HepG2 (cell line): ENCODE measurements around the gene RGR. TPM values are rescaled to one million over a fixed set of nuclear protein-coding genes. Genes with fewer than 3 reads are reported as not detected.

ENCODE experiments used
- ATAC-seq: fragments of 200-7000 bp; cut with Tn5 transposase; 3 replicates; pipeline ENCODE4 v1.9.1; 2020; ENCODE audit warnings: mild to moderate bottlenecking, moderate library complexity
- BruUV-seq: library from RNA; stranded (reverse); fragments of 400-500 nt; replicated peaks from 2 replicates; lab custom pipeline; 2021; lab: Mats Ljungman, UMichigan
- CTCF ChIA-PET: fragments of 300-600 bp; formaldehyde crosslinking; extraction: SDS; loops from one replicate; lab custom pipeline; 2021; ENCODE audit warnings: low total read pairs, inconsistent platforms, low intra/inter-chr PET ratio; lab: Yijun Ruan, JAX
- POLR2A ChIA-PET: fragments of 350-600 bp; sonication (Branson Sonifier 250); formaldehyde crosslinking; loops from one replicate; lab custom pipeline; 2020; ENCODE audit warnings: antibody characterized with exemption, inconsistent platforms; lab: Yijun Ruan, JAX
- DNase-seq: peaks from one replicate; pipeline ENCODE4 v3.0.0-alpha.2; 2015; ENCODE audit warnings: low spot score
- FAIRE-seq: peaks from 3 replicates; lab custom pipeline; 2011; peaks lifted over from hg19 to GRCh38; lab: Jason Lieb, UNC
- H2AFZ ChIP-seq: one replicate; pipeline ENCODE4 v1.6.1; 2011; ENCODE audit warnings: low read length, inconsistent platforms
- H3K27ac ChIP-seq: fragments of 300-600 bp; 3 replicates; pipeline ENCODE4 v1.8.0; 2011; ENCODE audit warnings: mixed run types, mild to moderate bottlenecking, mixed read lengths, low read length, inconsistent platforms; ENCODE audit not compliant: insufficient read depth; ENCODE audit errors: extremely low read length
- H3K27me3 ChIP-seq, 2 experiments: fragments of 200-600 bp in 1 of 2; 2 replicates in 1 of 2; 3 replicates in 1 of 2; pipeline versions ENCODE4 v1.6.0 to v1.8.0; 2011; ENCODE audit warnings: low read length in 2 of 2, mild to moderate bottlenecking in 2 of 2, moderate library complexity in 2 of 2, inconsistent platforms in 1 of 2; ENCODE audit not compliant: insufficient read depth in 2 of 2, control insufficient read depth in 1 of 2
- H3K36me3 ChIP-seq, 2 experiments: fragments of 200-600 bp in 1 of 2; replicated peaks in 1 of 2; 2 replicates in 1 of 2; 3 replicates in 1 of 2; pipeline versions ENCODE4 v1.5.1 to v1.8.0; 2011; ENCODE audit warnings: low read length in 2 of 2, inconsistent platforms in 1 of 2; ENCODE audit not compliant: insufficient read depth in 2 of 2, control insufficient read depth in 1 of 2
- H3K4me1 ChIP-seq: 2 replicates; pipeline ENCODE4 v1.5.1; 2012; ENCODE audit warnings: low read length, inconsistent platforms; ENCODE audit not compliant: insufficient read depth
- H3K4me2 ChIP-seq: 2 replicates; pipeline ENCODE4 v1.6.0; 2011; ENCODE audit warnings: low read depth, low read length, inconsistent platforms
- H3K4me3 ChIP-seq, 3 experiments: fragments of 200-600 bp in 1 of 3; sonication (generic), shearing (Covaris generic) in 1 of 3; replicated peaks in 1 of 3; 2 replicates each; pipeline ENCODE4 v1.5.1; 2011 to 2016; ENCODE audit warnings: low read length in 3 of 3, inconsistent platforms in 2 of 3, low read depth in 2 of 3, mild to moderate bottlenecking in 2 of 3, control low read depth in 1 of 3, mixed read lengths in 1 of 3; ENCODE audit not compliant: insufficient read depth in 1 of 3
- H3K79me2 ChIP-seq: one replicate; pipeline ENCODE4 v1.6.1; 2011; ENCODE audit warnings: low read length, inconsistent platforms; ENCODE audit not compliant: insufficient read depth
- H3K9ac ChIP-seq: 2 replicates; pipeline ENCODE4 v1.6.0; 2011; ENCODE audit warnings: mild to moderate bottlenecking, low read depth, low read length, inconsistent platforms; ENCODE audit not compliant: insufficient read depth
- H3K9me3 ChIP-seq: 2 replicates; pipeline ENCODE4 v1.5.1; 2012; ENCODE audit warnings: mild to moderate bottlenecking, low read length
- H4K20me1 ChIP-seq: 2 replicates; pipeline ENCODE4 v1.6.0; 2011; ENCODE audit warnings: inconsistent platforms, mild to moderate bottlenecking, low read length, moderate library complexity; ENCODE audit not compliant: insufficient read depth
- ELF4 ChIP-seq: sonication (generic); formaldehyde crosslinking; IDR thresholded peaks from 2 replicates; pipeline ENCODE4 v1.5.0; 2020; ENCODE audit warnings: missing genetic modification reagents, mild to moderate bottlenecking, moderate library complexity, borderline replicate concordance
- LCORL ChIP-seq, 2 experiments: fragments of 450-650 bp in 1 of 2; sonication (generic) in 1 of 2; formaldehyde crosslinking in 1 of 2; IDR thresholded peaks; 2 replicates each; pipeline versions ENCODE4 v1.5.0 to v1.6.1; 2017 to 2020; ENCODE audit warnings: antibody characterized with exemption in 1 of 2, missing genetic modification reagents in 1 of 2
- MLX ChIP-seq: IDR thresholded peaks from 2 replicates; pipeline ENCODE4 v1.6.1; 2016
- SIN3B ChIP-seq: fragments of 150-350 bp; IDR thresholded peaks from 2 replicates; pipeline ENCODE4 v1.6.1; 2014; ENCODE audit warnings: low read length
- STAG1 ChIP-seq: sonication (generic); formaldehyde crosslinking; IDR thresholded peaks from 2 replicates; pipeline ENCODE4 v1.4.0; 2020; ENCODE audit warnings: missing genetic modification reagents
- ZNF232 ChIP-seq: sonication (generic); formaldehyde crosslinking; IDR thresholded peaks from 2 replicates; pipeline ENCODE4 v1.4.0; 2020; ENCODE audit warnings: missing genetic modification reagents, borderline replicate concordance
- WGBS: methylation state at CpG from one replicate; pipeline ENCODE4 v1.1.6; 2017; ENCODE audit warnings: low lambda C conversion rate; 5-methylcytosine and 5-hydroxymethylcytosine counted together
- in situ Hi-C: cut with HindIII; loops from 2 replicates; pipeline ENCODE4 v1.10.0; 2017; ENCODE audit warnings: low pct_unique_long_range_greater_than_20kb; ENCODE audit not compliant: extremely low pct_ligation_motif_present
- intact Hi-C: fragments of 100-400 bp; cut with micrococcal nuclease; formaldehyde crosslinking; loops from one replicate; pipeline ENCODE4 v1.10.0; 2022; ENCODE audit not compliant: unreplicated experiment
- polyA plus RNA-seq, 8 experiments: library from polyadenylated mRNA; depleted of rRNA in 3 of 8; stranded (reverse) in 7 of 8; unstranded in 1 of 8; fragments of >200 nt; fragmentation: Illumina TruSeq in 4 of 8; extraction: Trizol in 4 of 8; gene quantifications; 2 replicates each; pipeline versions ENCODE4 v1.2.1 to v1.2.3, GENCODE V29; 2011 to 2016; ENCODE audit warnings: low read depth in 4 of 8, missing spikeins in 1 of 8, mixed read lengths in 1 of 8; ENCODE audit not compliant: insufficient read depth in 1 of 8
- total RNA-seq, 5 experiments: library from RNA; depleted of rRNA; stranded (reverse); fragments of >200 nt; fragmentation: Illumina TruSeq; extraction: Trizol; gene quantifications; 2 replicates each; pipeline ENCODE4 v1.2.3, GENCODE V29; 2016; ENCODE audit warnings: low read depth in 1 of 5
- TF ChIP-seq, protein P1 (sequence below): sonication (generic); formaldehyde crosslinking; IDR thresholded peaks from 2 replicates; pipeline ENCODE4 v1.4.0; 2020; ENCODE audit warnings: low read depth, missing genetic modification reagents
- TF ChIP-seq, protein P2 (sequence below): sonication (generic); formaldehyde crosslinking; IDR thresholded peaks from 2 replicates; pipeline ENCODE4 v1.8.0; 2023; ENCODE audit warnings: mild to moderate bottlenecking, missing genetic modification reagents
- TF ChIP-seq, protein P3 (sequence below): sonication (generic); formaldehyde crosslinking; IDR thresholded peaks from 2 replicates; pipeline ENCODE4 v1.5.1; 2020; ENCODE audit warnings: missing genetic modification reagents, mild to moderate bottlenecking, borderline replicate concordance
- TF ChIP-seq, protein P4 (sequence below): sonication (generic); formaldehyde crosslinking; IDR thresholded peaks from 2 replicates; pipeline ENCODE4 v1.8.1; 2023; ENCODE audit warnings: mild to moderate bottlenecking, missing genetic modification reagents

Gene RGR
- total and polyA plus RNA-seq, 2 of the 13 experiments (the other 11 are each of a cell fraction or from before 2014, with no cell fraction given) = 0.69 to 0.71 TPM

DNA sequence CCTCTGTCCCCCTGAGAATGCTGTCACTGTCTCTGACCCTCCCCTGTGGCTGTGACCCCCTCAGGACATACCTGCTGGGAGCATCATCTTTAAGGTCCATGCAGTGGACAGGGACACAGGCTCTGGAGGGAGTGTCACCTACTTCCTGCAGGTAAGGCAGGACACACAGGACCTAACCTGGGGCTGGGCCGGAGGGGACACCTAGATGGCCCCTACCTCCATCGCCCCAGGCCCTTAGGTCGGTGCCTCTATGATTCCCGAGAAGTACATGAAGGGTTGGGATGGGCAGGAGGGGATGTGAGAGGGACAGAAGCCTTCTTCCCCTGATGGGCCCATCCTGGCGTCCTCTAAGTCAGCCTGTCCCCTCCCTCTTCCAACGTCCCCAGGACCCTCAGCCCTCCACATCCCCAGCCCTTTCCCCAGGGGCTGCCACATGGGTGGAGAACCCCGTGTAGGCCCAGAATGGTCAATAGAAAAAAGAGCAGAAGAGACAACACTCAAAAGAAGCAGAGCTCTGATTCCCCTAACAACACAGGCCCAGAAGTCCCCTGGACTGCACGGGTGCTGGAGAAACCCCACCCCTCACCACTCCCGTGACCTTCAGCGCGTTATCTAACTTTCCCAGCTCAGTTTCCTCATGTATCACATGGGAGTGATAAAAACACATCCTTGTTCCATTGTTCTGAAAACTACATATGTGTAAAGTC, 44.2 kb upstream of the RGR start (continued):
- TF ChIP-seq, protein P1, sequence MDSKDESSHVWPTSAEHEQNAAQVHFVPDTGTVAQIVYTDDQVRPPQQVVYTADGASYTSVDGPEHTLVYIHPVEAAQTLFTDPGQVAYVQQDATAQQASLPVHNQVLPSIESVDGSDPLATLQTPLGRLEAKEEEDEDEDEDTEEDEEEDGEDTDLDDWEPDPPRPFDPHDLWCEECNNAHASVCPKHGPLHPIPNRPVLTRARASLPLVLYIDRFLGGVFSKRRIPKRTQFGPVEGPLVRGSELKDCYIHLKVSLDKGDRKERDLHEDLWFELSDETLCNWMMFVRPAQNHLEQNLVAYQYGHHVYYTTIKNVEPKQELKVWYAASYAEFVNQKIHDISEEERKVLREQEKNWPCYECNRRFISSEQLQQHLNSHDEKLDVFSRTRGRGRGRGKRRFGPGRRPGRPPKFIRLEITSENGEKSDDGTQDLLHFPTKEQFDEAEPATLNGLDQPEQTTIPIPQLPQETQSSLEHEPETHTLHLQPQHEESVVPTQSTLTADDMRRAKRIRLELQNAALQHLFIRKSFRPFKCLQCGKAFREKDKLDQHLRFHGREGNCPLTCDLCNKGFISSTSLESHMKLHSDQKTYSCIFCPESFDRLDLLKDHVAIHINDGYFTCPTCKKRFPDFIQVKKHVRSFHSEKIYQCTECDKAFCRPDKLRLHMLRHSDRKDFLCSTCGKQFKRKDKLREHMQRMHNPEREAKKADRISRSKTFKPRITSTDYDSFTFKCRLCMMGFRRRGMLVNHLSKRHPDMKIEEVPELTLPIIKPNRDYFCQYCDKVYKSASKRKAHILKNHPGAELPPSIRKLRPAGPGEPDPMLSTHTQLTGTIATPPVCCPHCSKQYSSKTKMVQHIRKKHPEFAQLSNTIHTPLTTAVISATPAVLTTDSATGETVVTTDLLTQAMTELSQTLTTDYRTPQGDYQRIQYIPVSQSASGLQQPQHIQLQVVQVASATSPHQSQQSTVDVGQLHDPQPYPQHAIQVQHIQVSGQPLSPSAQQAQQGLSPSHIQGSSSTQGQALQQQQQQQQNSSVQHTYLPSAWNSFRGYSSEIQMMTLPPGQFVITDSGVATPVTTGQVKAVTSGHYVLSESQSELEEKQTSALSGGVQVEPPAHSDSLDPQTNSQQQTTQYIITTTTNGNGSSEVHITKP (CRISPR knock-in tag) = no peak

GRCh38 chr10:84201244-84201606, 43.6 kb upstream of the RGR start:
- H3K4me3 ChIP-seq = no peak overlapping the region
- no peaks in the 10 kb centered on the region for H3K36me3 ChIP-seq
- intact Hi-C loops (no loop called here), in situ Hi-C loops (no loop called here)
- ChIA-PET POLR2A (no interaction called here), CTCF (no interaction called here)
- 6% methylated on average over 4 of the region's 6 CpGs for WGBS
- ATAC-seq (peak; percentile 15; the same call in 2 of the 3 replicates), FAIRE-seq (no peak), DNase-seq (no peak)
- no peak overlapping the region for H2AFZ ChIP-seq
- no peaks in the 10 kb centered on the region for H3K4me1 ChIP-seq
- H4K20me1 ChIP-seq = no peaks in the 10 kb centered on the region
- H3K27ac ChIP-seq = no peak overlapping the region
- BruUV-seq = no TSS peak
- H3K9ac ChIP-seq = no peak overlapping the region
- peaks cover 4 to 29% of the 10 kb centered on the region in 2 experiments; a peak in 4 of 5 replicates for H3K27me3 ChIP-seq
- H3K79me2 ChIP-seq = no peaks in the 10 kb centered on the region
- no peak overlapping the region for H3K4me2 ChIP-seq
- H3K9me3 ChIP-seq = no peaks in the 10 kb centered on the region
- TF ChIP-seq, protein P2, sequence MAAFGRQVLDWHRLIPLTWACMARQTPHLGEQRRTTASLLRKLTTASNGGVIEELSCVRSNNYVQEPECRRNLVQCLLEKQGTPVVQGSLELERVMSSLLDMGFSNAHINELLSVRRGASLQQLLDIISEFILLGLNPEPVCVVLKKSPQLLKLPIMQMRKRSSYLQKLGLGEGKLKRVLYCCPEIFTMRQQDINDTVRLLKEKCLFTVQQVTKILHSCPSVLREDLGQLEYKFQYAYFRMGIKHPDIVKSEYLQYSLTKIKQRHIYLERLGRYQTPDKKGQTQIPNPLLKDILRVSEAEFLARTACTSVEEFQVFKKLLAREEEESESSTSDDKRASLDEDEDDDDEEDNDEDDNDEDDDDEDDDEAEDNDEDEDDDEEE = no peak
- TF ChIP-seq SIN3B (no peak), MLX (no peak), LCORL (IDR thresholded peaks at IDR 0.05) (no peak), LCORL (CRISPR knock-in tag; IDR thresholded peaks at IDR 0.05) (no peak), ELF4 (CRISPR knock-in tag) (no peak), ZNF232 (CRISPR knock-in tag) (no peak), STAG1 (CRISPR knock-in tag) (peak; percentile 22; the same call in 1 of the 2 replicates)
- TF ChIP-seq, protein P3, sequence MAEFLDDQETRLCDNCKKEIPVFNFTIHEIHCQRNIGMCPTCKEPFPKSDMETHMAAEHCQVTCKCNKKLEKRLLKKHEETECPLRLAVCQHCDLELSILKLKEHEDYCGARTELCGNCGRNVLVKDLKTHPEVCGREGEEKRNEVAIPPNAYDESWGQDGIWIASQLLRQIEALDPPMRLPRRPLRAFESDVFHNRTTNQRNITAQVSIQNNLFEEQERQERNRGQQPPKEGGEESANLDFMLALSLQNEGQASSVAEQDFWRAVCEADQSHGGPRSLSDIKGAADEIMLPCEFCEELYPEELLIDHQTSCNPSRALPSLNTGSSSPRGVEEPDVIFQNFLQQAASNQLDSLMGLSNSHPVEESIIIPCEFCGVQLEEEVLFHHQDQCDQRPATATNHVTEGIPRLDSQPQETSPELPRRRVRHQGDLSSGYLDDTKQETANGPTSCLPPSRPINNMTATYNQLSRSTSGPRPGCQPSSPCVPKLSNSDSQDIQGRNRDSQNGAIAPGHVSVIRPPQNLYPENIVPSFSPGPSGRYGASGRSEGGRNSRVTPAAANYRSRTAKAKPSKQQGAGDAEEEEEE = no peak
- TF ChIP-seq, protein P4, sequence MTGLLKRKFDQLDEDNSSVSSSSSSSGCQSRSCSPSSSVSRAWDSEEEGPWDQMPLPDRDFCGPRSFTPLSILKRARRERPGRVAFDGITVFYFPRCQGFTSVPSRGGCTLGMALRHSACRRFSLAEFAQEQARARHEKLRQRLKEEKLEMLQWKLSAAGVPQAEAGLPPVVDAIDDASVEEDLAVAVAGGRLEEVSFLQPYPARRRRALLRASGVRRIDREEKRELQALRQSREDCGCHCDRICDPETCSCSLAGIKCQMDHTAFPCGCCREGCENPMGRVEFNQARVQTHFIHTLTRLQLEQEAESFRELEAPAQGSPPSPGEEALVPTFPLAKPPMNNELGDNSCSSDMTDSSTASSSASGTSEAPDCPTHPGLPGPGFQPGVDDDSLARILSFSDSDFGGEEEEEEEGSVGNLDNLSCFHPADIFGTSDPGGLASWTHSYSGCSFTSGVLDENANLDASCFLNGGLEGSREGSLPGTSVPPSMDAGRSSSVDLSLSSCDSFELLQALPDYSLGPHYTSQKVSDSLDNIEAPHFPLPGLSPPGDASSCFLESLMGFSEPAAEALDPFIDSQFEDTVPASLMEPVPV (CRISPR knock-in tag) = no peak
